GM12878 (cell line): ENCODE results near the gene CCDC170. TPM values are rescaled to one million over a fixed set of nuclear protein-coding genes. Genes with fewer than 3 reads are reported as not detected.

Experiments used
- ATAC-seq: fragments of 200-7000 bp; cut with Tn5 transposase; 3 replicates; pipeline ENCODE4 v1.9.1; 2020; ENCODE audit warnings: mild to moderate bottlenecking, moderate library complexity
- BruUV-seq: library from RNA; stranded (reverse); fragments of 400-500 nt; replicated peaks from 2 replicates; lab custom pipeline; 2021; lab: Mats Ljungman, UMichigan
- CTCF ChIA-PET: fragments of 300-600 bp; sonication (Branson Sonifier 250); formaldehyde crosslinking; extraction: SDS; loops from one replicate; lab custom pipeline; 2021; ENCODE audit warnings: inconsistent platforms; lab: Yijun Ruan, JAX
- POLR2A ChIA-PET: fragments of 350-600 bp; formaldehyde crosslinking; extraction: SDS; loops from one replicate; lab custom pipeline; 2021; ENCODE audit warnings: inconsistent platforms; lab: Charles Lee
- RAD21 ChIA-PET: fragments of 300-600 bp; sonication (Branson Sonifier 250); formaldehyde crosslinking; loops from one replicate; lab custom pipeline; 2023; ENCODE audit warnings: antibody characterized with exemption; ENCODE audit not compliant: unreplicated experiment; lab: Charles Lee
- SMC1A ChIA-PET: fragments of 300-600 bp; sonication (Branson Sonifier 250); formaldehyde crosslinking; loops from one replicate; lab custom pipeline; 2023; ENCODE audit not compliant: unreplicated experiment, uncharacterized antibody; lab: Charles Lee
- DNase-seq: peaks from one replicate; pipeline ENCODE4 v3.0.0-alpha.2; 2011; ENCODE audit warnings: low read depth, low spot score
- FAIRE-seq: peaks from 3 replicates; lab custom pipeline; 2011; peaks lifted over from hg19 to GRCh38; lab: Jason Lieb, UNC
- H2AFZ ChIP-seq: 2 replicates; pipeline ENCODE4 v1.6.0; 2011; ENCODE audit warnings: low read depth, low read length, control low read depth; ENCODE audit not compliant: control insufficient read depth
- H3K27ac ChIP-seq: 2 replicates; pipeline ENCODE4 v1.5.1; 2011; ENCODE audit warnings: control low read depth; ENCODE audit not compliant: control insufficient read depth, insufficient read depth
- H3K27me3 ChIP-seq, 2 experiments: replicated peaks in 1 of 2; 2 replicates each; pipeline versions ENCODE4 v1.6.0 to v1.6.1; 2011; ENCODE audit warnings: low read length in 1 of 2; ENCODE audit not compliant: control insufficient read depth in 2 of 2, insufficient read depth in 2 of 2
- H3K36me3 ChIP-seq, 2 experiments: 2 replicates each; pipeline ENCODE4 v1.5.1; 2011; ENCODE audit warnings: low read length in 1 of 2; ENCODE audit not compliant: control insufficient read depth in 2 of 2, insufficient read depth in 2 of 2
- H3K4me1 ChIP-seq: 2 replicates; pipeline ENCODE4 v1.6.1; 2011; ENCODE audit warnings: mild to moderate bottlenecking, low read length, moderate library complexity, mixed read lengths; ENCODE audit not compliant: control insufficient read depth, insufficient read depth
- H3K4me2 ChIP-seq: 2 replicates; pipeline ENCODE4 v1.6.0; 2011; ENCODE audit warnings: control low read depth; ENCODE audit not compliant: control insufficient read depth, insufficient read depth
- H3K4me3 ChIP-seq: fragments of 200-600 bp; sonication (generic); 2 replicates; pipeline ENCODE4 v1.5.1; 2016
- H3K79me2 ChIP-seq: 2 replicates; pipeline ENCODE4 v1.6.0; 2011; ENCODE audit warnings: low read length; ENCODE audit not compliant: control insufficient read depth, insufficient read depth
- H3K9ac ChIP-seq: 2 replicates; pipeline ENCODE4 v1.8.0; 2011; ENCODE audit warnings: low read length, control low read depth, mixed read lengths; ENCODE audit not compliant: control insufficient read depth, insufficient read depth
- H3K9me3 ChIP-seq: replicated peaks from 3 replicates; pipeline ENCODE4 v1.5.1; 2011; ENCODE audit warnings: mild to moderate bottlenecking, low read length; ENCODE audit not compliant: control insufficient read depth, insufficient read depth
- H4K20me1 ChIP-seq: 2 replicates; pipeline ENCODE4 v1.6.0; 2011; ENCODE audit not compliant: control insufficient read depth, insufficient read depth
- CHD1 ChIP-seq: IDR thresholded peaks from 2 replicates; pipeline ENCODE4 v1.6.1; 2012; ENCODE audit warnings: low read depth, low read length, improper control_type of control experiment
- CUX1 ChIP-seq: IDR thresholded peaks from 2 replicates; pipeline ENCODE4 v1.6.1; 2012; ENCODE audit warnings: improper control_type of control experiment, low read depth, low read length; ENCODE audit not compliant: insufficient replicate concordance
- EP300 ChIP-seq, 2 experiments: fragments of 150-350 bp in 1 of 2; IDR thresholded peaks; 2 replicates each; pipeline ENCODE4 v1.6.1; 2011 to 2012; ENCODE audit warnings: low read depth in 2 of 2, low read length in 2 of 2, borderline replicate concordance in 1 of 2, improper control_type of control experiment in 1 of 2, inconsistent platforms in 1 of 2; ENCODE audit not compliant: control insufficient read depth in 1 of 2
- NR2C2 ChIP-seq: IDR thresholded peaks from 2 replicates; pipeline ENCODE4 v1.6.1; 2011; ENCODE audit warnings: borderline replicate concordance, low read depth; ENCODE audit not compliant: control insufficient read depth, insufficient read length
- TCF7 ChIP-seq: IDR thresholded peaks from 2 replicates; pipeline ENCODE4 v1.6.1; 2014; ENCODE audit warnings: antibody characterized with exemption, borderline replicate concordance
- ZSCAN29 ChIP-seq: fragments of 450-650 bp; IDR thresholded peaks from 2 replicates; pipeline ENCODE4 v1.6.1; 2017; ENCODE audit warnings: mild to moderate bottlenecking, moderate library complexity
- WGBS: methylation state at CpG from one replicate; pipeline ENCODE4 v1.1.6; 2016; ENCODE audit warnings: low lambda C conversion rate; ENCODE audit not compliant: insufficient replicate concordance, insufficient coverage; ENCODE audit errors: missing lambda C conversion rate; 5-methylcytosine and 5-hydroxymethylcytosine counted together
- in situ Hi-C: fragments of 300-500 bp; cut with MboI; formaldehyde crosslinking; loops from 9 replicates; pipeline ENCODE4 v1.14.3; 2018; ENCODE audit warnings: mixed read lengths
- intact Hi-C: fragments of 100-400 bp; cut with micrococcal nuclease; formaldehyde crosslinking; loops from one replicate; pipeline ENCODE4 v1.14.2; 2022; ENCODE audit not compliant: unreplicated experiment
- polyA plus RNA-seq, 11 experiments: library from polyadenylated mRNA; depleted of rRNA in 4 of 11; unstranded in 6 of 11; stranded (reverse) in 5 of 11; fragments of >200 nt; fragmentation: Nextera tagmentation in 4 of 11; fragmentation: Illumina TruSeq in 1 of 11; extraction: Ambion mirVana in 4 of 11; extraction: Trizol in 1 of 11; gene quantifications; 1 replicate in 1 of 11; 2 replicates in 10 of 11; pipeline versions ENCODE4 v1.2.1 to v1.2.3, GENCODE V29; 2011 to 2016; ENCODE audit warnings: inconsistent platforms in 2 of 11, missing spikeins in 2 of 11, low read depth in 1 of 11
- total RNA-seq, 4 experiments: library from RNA; depleted of rRNA in 3 of 4; stranded (reverse); fragments of >200 nt in 3 of 4; fragmentation: Illumina TruSeq in 1 of 4; extraction: Trizol in 1 of 4; gene quantifications; 2 replicates each; pipeline versions ENCODE4 v1.2.1 to v1.2.3, GENCODE V29; 2013 to 2021
- TF ChIP-seq, protein P1 (sequence below): fragments of 450-650 bp; formaldehyde crosslinking; IDR thresholded peaks from 2 replicates; pipeline ENCODE4 v1.5.0; 2022; ENCODE audit warnings: mild to moderate bottlenecking, missing genetic modification characterization

CCDC170 gene
- total and polyA plus RNA-seq, 10 of the 15 experiments (the other 5 are each of a cell fraction or from before 2014, with no cell fraction given): not detected

- Histone ChIP-seq H3K27me3 (no peaks in the 10 kb centered on the region), H3K4me2 (no peak overlapping the region), H3K4me1 (no peaks in the 10 kb centered on the region), H3K27ac (no peak overlapping the region), H3K4me3 (no peak overlapping the region), H3K79me2 (no peaks in the 10 kb centered on the region), H2AFZ (no peak overlapping the region), H3K9me3 (no peaks in the 10 kb centered on the region), H3K36me3 (no peaks in the 10 kb centered on the region), H3K9ac (no peak overlapping the region), H4K20me1 (no peaks in the 10 kb centered on the region)
- in situ Hi-C loops: no loop called here
- ChIA-PET RAD21 (no interaction called here), SMC1A (no interaction called here), POLR2A (no interaction called here), CTCF (no interaction called here)
- BruUV-seq: no TSS peak
- DNase-seq (no peak), ATAC-seq (no peak), FAIRE-seq (no peak)
- TF ChIP-seq, protein P1, sequence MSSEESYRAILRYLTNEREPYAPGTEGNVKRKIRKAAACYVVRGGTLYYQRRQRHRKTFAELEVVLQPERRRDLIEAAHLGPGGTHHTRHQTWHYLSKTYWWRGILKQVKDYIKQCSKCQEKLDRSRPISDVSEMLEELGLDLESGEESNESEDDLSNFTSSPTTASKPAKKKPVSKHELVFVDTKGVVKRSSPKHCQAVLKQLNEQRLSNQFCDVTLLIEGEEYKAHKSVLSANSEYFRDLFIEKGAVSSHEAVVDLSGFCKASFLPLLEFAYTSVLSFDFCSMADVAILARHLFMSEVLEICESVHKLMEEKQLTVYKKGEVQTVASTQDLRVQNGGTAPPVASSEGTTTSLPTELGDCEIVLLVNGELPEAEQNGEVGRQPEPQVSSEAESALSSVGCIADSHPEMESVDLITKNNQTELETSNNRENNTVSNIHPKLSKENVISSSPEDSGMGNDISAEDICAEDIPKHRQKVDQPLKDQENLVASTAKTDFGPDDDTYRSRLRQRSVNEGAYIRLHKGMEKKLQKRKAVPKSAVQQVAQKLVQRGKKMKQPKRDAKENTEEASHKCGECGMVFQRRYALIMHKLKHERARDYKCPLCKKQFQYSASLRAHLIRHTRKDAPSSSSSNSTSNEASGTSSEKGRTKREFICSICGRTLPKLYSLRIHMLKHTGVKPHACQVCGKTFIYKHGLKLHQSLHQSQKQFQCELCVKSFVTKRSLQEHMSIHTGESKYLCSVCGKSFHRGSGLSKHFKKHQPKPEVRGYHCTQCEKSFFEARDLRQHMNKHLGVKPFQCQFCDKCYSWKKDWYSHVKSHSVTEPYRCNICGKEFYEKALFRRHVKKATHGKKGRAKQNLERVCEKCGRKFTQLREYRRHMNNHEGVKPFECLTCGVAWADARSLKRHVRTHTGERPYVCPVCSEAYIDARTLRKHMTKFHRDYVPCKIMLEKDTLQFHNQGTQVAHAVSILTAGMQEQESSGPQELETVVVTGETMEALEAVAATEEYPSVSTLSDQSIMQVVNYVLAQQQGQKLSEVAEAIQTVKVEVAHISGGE (CRISPR knock-in tag): no peak
- TF ChIP-seq TCF7 (no peak), CHD1 (no peak), ZSCAN29 (no peak), CUX1 (no peak), NR2C2 (no peak), EP300 (IDR thresholded peaks at IDR 0.05; ENCODE audit: borderline replicate concordance in 1 of 2, control insufficient read depth in 1 of 2, low read depth in 2 of 2, low read length in 2 of 2) (no peak)
- WGBS: 30% methylated on average over 3 of the region's 3 CpGs
- intact Hi-C loops: no loop called here
These were observed 140.5 kb downstream of the CCDC170 start for GRCh38 chr6:151634336-151634720.
